ENCODE results near the gene SRGAP1.
"Not testable (repeated sequence)": the region's sequence is repeated elsewhere in the genome, so short reads cannot be mapped to it uniquely, and the experiment has no call there.

SRGAP1 gene

GRCh38 chr12:63838411-63838810, 6.1 kb upstream of the SRGAP1 start:
- no peak for DNase-seq (ENCODE audit: low spot score)

- no peak for DNase-seq (ENCODE audit: low spot score)
Observed at GRCh38 chr12:63841011-63841410, 3.5 kb upstream of the SRGAP1 start.

- no peak for DNase-seq (ENCODE audit: low spot score)
Observed at GRCh38 chr12:63841571-63841970, 2.9 kb upstream of the SRGAP1 start.

DNA sequence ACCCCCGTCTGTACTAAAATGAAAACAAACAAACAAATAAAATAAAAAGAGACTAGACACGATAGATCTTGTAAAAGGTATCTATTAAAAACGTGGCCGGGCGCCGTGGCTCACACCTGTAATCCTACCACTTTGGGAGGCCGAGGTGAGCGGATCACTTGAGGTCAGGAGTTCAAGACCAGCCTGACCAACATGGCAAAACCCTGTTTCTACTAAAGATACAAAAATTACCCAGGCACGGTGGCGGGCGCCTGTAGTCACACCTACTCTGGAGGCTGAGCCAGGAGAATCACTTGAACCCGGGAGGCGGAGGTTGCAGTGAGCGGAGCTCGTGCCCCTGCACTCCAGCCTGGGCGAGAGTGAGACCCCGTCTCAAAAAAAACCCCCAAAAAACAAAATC, 1.8 kb upstream of the SRGAP1 start:
- DNase-seq (ENCODE audit: low spot score) = not testable (repeated sequence)

- no peak for DNase-seq (ENCODE audit: low spot score)
Observed at GRCh38 chr12:63843254-63843720, 1.2 kb upstream of the SRGAP1 start.

DNA sequence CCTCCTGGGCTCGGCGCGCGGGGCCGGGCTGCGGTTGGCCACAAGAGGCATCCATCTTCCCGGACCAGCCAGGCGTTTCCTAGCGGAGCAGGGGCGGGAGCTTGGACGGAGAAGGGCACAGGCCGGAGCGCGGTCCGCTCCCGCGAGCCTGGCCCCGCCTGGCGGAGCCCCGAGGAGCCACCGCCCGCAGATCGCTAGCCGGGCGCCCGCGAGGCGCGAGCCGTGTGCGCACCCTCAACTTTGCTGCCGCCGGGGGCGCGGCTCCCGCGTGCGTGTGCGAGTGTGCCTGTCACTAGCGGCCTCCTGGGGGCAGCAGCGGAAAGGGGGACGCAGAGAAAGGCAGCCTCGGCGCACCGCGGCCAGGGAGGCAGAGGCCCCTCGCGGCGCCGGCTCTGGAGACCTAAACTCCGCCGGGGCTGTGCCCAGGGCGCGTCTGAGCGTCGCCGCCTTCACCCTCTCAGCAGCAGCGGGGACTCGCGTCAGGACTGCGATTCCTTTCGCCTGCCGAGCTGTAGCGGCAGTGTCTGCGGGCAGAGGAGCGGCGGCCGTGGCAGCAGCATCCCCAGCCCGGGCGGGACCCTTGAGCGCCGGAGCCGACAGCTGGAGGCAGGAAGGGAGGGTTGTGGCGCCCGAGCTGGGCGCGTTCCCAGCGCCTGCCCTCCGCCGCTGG, 644 bp upstream of the SRGAP1 start:
- peak; percentile 49 for DNase-seq (ENCODE audit: low spot score)

GRCh38 chr12:63845726-63846125, 1.2 kb downstream of the SRGAP1 start:
- no peak for DNase-seq (ENCODE audit: low spot score)

DNA sequence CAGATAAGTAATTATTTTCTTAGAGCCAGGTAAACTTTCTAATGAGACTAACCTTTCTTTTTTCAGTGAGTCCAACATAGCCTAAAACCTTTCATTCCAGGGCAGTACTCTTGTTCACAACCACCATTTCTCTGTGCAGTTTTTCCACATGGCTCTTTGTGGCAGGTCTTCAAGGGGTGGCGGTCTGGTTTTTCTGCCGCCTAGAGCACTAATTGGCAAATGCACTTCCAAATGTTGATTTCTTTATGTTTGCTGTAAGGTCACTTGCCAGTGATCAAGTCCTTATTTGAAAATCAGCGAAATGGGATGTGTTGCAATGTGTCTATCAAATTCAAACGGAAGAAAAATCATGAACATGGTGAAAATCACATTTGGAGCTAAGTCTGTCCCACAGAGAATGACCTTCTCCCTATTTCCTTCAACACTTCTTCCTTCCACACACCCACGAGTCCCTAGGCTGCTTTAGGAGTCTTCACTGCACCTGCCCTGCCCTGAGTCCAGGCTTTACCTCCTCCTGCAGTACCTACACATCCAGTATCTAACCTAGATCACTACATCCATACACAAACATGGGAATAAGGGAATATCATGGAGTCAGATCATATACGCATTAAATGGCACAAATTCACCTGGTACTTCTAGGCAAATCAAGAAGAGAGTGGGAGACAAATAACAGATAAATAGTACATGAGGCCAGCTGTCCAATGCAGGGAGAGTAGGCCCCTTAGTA, 1.9 kb downstream of the SRGAP1 start:
- no peak for DNase-seq (ENCODE audit: low spot score)

DNA sequence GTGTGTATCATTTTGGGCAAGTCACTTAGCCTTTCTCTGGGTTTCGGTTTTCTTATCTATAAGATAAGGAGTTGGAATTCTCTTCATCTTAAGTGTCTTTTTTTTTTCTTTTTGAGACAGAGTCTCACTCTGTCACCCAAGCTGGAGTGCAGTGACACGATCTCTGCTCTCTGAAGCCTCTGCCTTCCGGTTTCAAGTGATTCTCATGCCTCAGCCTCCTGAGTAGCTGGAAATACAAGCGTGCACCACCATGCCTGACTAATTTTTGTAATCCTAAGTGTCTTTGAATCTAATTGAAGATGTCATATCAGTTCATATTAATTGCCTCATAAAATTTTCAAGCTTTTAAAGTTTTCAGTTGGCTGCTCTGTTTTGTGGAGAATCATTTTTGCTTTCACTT, 4.0 kb downstream of the SRGAP1 start:
- DNase-seq (ENCODE audit: low spot score) = no peak

GRCh38 chr12:63849106-63849620, 4.7 kb downstream of the SRGAP1 start:
- no peak for DNase-seq (ENCODE audit: low spot score)

DNA sequence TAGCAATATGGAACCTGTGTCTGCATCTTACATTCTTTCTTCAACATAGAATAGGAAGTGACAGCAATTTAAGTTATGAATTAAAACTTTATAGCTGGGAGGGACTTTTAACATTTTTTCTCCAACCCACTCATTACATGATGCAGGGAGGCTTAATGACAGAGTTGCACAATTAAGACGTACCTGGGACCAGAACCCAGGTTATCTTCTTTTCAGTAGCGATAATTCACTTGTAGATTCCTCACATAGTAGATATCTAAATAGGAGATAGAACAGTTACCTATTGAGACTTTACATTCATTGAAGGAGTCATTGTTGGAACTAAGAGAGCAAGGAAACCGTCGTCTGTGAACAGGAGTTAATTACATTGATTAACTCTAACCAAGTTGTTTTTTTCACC, 5.1 kb downstream of the SRGAP1 start:
- no peak for DNase-seq (ENCODE audit: low spot score)

- DNase-seq (ENCODE audit: low spot score) = no peak
Observed at GRCh38 chr12:63853978-63854377, 9.5 kb downstream of the SRGAP1 start.

GRCh38 chr12:63855299-63855698, 10.8 kb downstream of the SRGAP1 start:
- no peak for DNase-seq (ENCODE audit: low spot score)

- DNase-seq (ENCODE audit: low spot score) = no peak
Observed at GRCh38 chr12:63857771-63858670, 13.5 kb downstream of the SRGAP1 start.

GRCh38 chr12:63859880-63860279, 15.4 kb downstream of the SRGAP1 start:
- DNase-seq (ENCODE audit: low spot score) = not testable (repeated sequence)

GRCh38 chr12:63862187-63862968, 17.9 kb downstream of the SRGAP1 start:
- DNase-seq (ENCODE audit: low spot score) = no peak

DNA sequence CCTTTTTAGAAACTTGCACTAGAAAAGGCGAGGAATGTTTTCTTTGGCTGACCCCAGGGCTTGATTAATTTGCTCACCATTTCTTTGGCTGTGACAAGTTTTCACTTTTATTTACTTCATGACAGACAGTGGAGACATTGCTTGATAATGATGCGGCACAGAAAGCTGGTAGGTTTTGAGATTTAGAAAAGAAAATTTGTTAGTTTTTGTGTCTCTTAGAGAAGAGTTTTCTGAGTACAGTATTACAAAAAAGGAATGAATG, 18.4 kb downstream of the SRGAP1 start:
- no peak for DNase-seq (ENCODE audit: low spot score)

GRCh38 chr12:63863658-63864453, 19.4 kb downstream of the SRGAP1 start:
- no peak for DNase-seq (ENCODE audit: low spot score)

- DNase-seq (ENCODE audit: low spot score) = no peak
Observed at GRCh38 chr12:63864454-63864706, 19.9 kb downstream of the SRGAP1 start.

- no peak for DNase-seq (ENCODE audit: low spot score)
Observed at GRCh38 chr12:63865448-63865847, 20.9 kb downstream of the SRGAP1 start.

- no peak for DNase-seq (ENCODE audit: low spot score)
Observed at GRCh38 chr12:63867053-63867452, 22.6 kb downstream of the SRGAP1 start.
